Fibroblast of the conjunctiva (primary cell): ENCODE results near the gene SCRN3.
"Not testable (repeated sequence)": the region's sequence is repeated elsewhere in the genome, so short reads cannot be mapped to it uniquely, and the experiment has no call there.

Experiments
- DNase-seq: peaks from one replicate; pipeline ENCODE4 v3.0.0-alpha.2; 2010; ENCODE audit warnings: low read depth

The SCRN3 gene

GRCh38 chr2:174395284-174395968, at the start of gene SCRN3:
TSS of gene SCRN3 (plus strand) at chr2:174395730. CDS start at chr2:174398284, 2,554 bp downstream.
- peak; percentile 64 for DNase-seq

- no peak for DNase-seq
These were observed 45.5 kb upstream of the SCRN3 start for GRCh38 chr2:174350018-174350417.

- no peak for DNase-seq
These were observed 44.8 kb upstream of the SCRN3 start for GRCh38 chr2:174350593-174351181.

GRCh38 chr2:174353004-174353403, 42.5 kb upstream of the SCRN3 start:
- DNase-seq = no peak

- no peak for DNase-seq
These were observed 39.2 kb upstream of the SCRN3 start for GRCh38 chr2:174356347-174356746.

- not testable (repeated sequence) for DNase-seq
These were observed 35.9 kb upstream of the SCRN3 start for GRCh38 chr2:174359663-174360062.

- DNase-seq = no peak
These were observed 32.6 kb upstream of the SCRN3 start for GRCh38 chr2:174362949-174363348.

- DNase-seq = not testable (repeated sequence)
These were observed 31.9 kb upstream of the SCRN3 start for GRCh38 chr2:174363492-174364225.

- DNase-seq = no peak
These were observed 30.9 kb upstream of the SCRN3 start for GRCh38 chr2:174364628-174365027.

- no peak for DNase-seq
These were observed 30.0 kb upstream of the SCRN3 start for GRCh38 chr2:174365571-174365970.

- no peak for DNase-seq
These were observed 26.8 kb upstream of the SCRN3 start for GRCh38 chr2:174368691-174369090.

- no peak for DNase-seq
These were observed 18.6 kb upstream of the SCRN3 start for GRCh38 chr2:174376967-174377366.

GRCh38 chr2:174383796-174384195, 11.7 kb upstream of the SCRN3 start:
- no peak for DNase-seq

GRCh38 chr2:174385201-174385600, 10.3 kb upstream of the SCRN3 start:
- no peak for DNase-seq

- not testable (repeated sequence) for DNase-seq
These were observed 6.8 kb upstream of the SCRN3 start for GRCh38 chr2:174388706-174389105.

- no peak for DNase-seq
These were observed 6.0 kb upstream of the SCRN3 start for GRCh38 chr2:174389542-174389941.

- DNase-seq = not testable (repeated sequence)
These were observed 5.2 kb upstream of the SCRN3 start for GRCh38 chr2:174390303-174390702.

- DNase-seq = no peak
These were observed 2.8 kb upstream of the SCRN3 start for GRCh38 chr2:174392706-174393105.

GRCh38 chr2:174395969-174396630, 570 bp downstream of the SCRN3 start:
- DNase-seq = no peak

GRCh38 chr2:174397773-174398172, 2.2 kb downstream of the SCRN3 start:
- DNase-seq = no peak

GRCh38 chr2:174399171-174399570, 3.6 kb downstream of the SCRN3 start:
- no peak for DNase-seq

- DNase-seq = no peak
These were observed 5.3 kb downstream of the SCRN3 start for GRCh38 chr2:174400853-174401252.

- no peak for DNase-seq
These were observed 8.1 kb downstream of the SCRN3 start for GRCh38 chr2:174403628-174404027.
